H1 (cell line): Measurements from ENCODE around the gene GRIA1. TPM values are rescaled to one million over a fixed set of nuclear protein-coding genes. Genes with fewer than 3 reads are reported as not detected.

ENCODE experiments used
- CTCF ChIA-PET: fragments of 300-600 bp; sonication (Branson Sonifier 250); formaldehyde crosslinking; loops from one replicate; lab custom pipeline; 2021; ENCODE audit not compliant: partially characterized antibody; lab: Charles Lee
- POLR2A ChIA-PET: fragments of 300-600 bp; sonication (Branson Sonifier 250); formaldehyde crosslinking; loops from one replicate; lab custom pipeline; 2021; ENCODE audit warnings: inconsistent platforms; ENCODE audit not compliant: partially characterized antibody; lab: Charles Lee
- DNase-seq, 2 experiments: peaks; one replicate each; pipeline versions ENCODE4 v3.0.0 to v3.0.0-alpha.2; 2010 to 2022; ENCODE audit warnings: low spot score in 2 of 2, low read depth in 1 of 2, mixed read lengths in 1 of 2
- FAIRE-seq: peaks from 2 replicates; lab custom pipeline; 2011; peaks lifted over from hg19 to GRCh38; lab: Jason Lieb, UNC
- H2AFZ ChIP-seq: 2 replicates; pipeline ENCODE4 v1.8.1; 2012; ENCODE audit warnings: low read length, inconsistent platforms
- H2AK5ac ChIP-seq: 2 replicates; pipeline ENCODE4 v1.6.1; 2013; ENCODE audit warnings: low read depth, low read length
- H2BK120ac ChIP-seq: replicated peaks from 2 replicates; pipeline ENCODE3; 2013; ENCODE audit warnings: low read depth, low read length, inconsistent platforms
- H2BK12ac ChIP-seq: 2 replicates; pipeline ENCODE4 v1.6.1; 2013; ENCODE audit warnings: low read depth, low read length
- H2BK15ac ChIP-seq: 2 replicates; pipeline ENCODE4 v1.6.1; 2013; ENCODE audit warnings: low read length
- H2BK20ac ChIP-seq: 2 replicates; pipeline ENCODE4 v1.6.1; 2013; ENCODE audit warnings: low read length
- H2BK5ac ChIP-seq: 2 replicates; pipeline ENCODE4 v1.6.1; 2013; ENCODE audit warnings: low read depth, low read length
- H3K14ac ChIP-seq: 2 replicates; pipeline ENCODE4 v1.6.1; 2013; ENCODE audit warnings: inconsistent platforms; ENCODE audit not compliant: insufficient read length
- H3K18ac ChIP-seq: 2 replicates; pipeline ENCODE4 v1.6.1; 2013; ENCODE audit warnings: low read length; ENCODE audit errors: extremely low read depth
- H3K23ac ChIP-seq: 2 replicates; pipeline ENCODE4 v1.6.1; 2013; ENCODE audit warnings: inconsistent platforms; ENCODE audit not compliant: insufficient read length
- H3K23me2 ChIP-seq: 2 replicates; pipeline ENCODE4 v1.6.1; 2013; ENCODE audit warnings: low read depth, low read length
- H3K27ac ChIP-seq: 2 replicates; pipeline ENCODE4 v1.6.1; 2011; ENCODE audit warnings: low read depth, low read length, inconsistent platforms
- H3K27me3 ChIP-seq, 4 experiments: replicated peaks in 1 of 4; 1 replicate in 1 of 4; 2 replicates in 3 of 4; pipeline versions ENCODE4 v1.6.1 to v1.8.1; 2011 to 2013; ENCODE audit warnings: low read length in 3 of 4, mild to moderate bottlenecking in 3 of 4, inconsistent platforms in 2 of 4, mixed read lengths in 2 of 4, moderate library complexity in 1 of 4; ENCODE audit not compliant: control insufficient read depth in 3 of 4, insufficient read depth in 3 of 4; ENCODE audit errors: extremely low read depth in 1 of 4
- H3K36me3 ChIP-seq, 4 experiments: 2 replicates each; pipeline versions ENCODE4 v1.6.1 to v1.8.1; 2011 to 2013; ENCODE audit warnings: mild to moderate bottlenecking in 4 of 4, low read length in 3 of 4, moderate library complexity in 2 of 4, control low read depth in 1 of 4, inconsistent platforms in 1 of 4; ENCODE audit not compliant: insufficient read depth in 4 of 4, control insufficient read depth in 2 of 4
- H3K4ac ChIP-seq: replicated peaks from 2 replicates; pipeline ENCODE3; 2013; ENCODE audit warnings: low read length, low read depth, mixed read lengths, inconsistent platforms; ENCODE audit not compliant: insufficient read length
- H3K4me1 ChIP-seq, 4 experiments: replicated peaks in 1 of 4; 1 replicate in 1 of 4; 2 replicates in 3 of 4; pipeline versions ENCODE4 v1.6.1 to v1.8.1; 2011 to 2013; ENCODE audit warnings: low read length in 3 of 4, inconsistent platforms in 2 of 4, mixed read lengths in 1 of 4; ENCODE audit not compliant: insufficient read depth in 4 of 4, control insufficient read depth in 3 of 4
- H3K4me2 ChIP-seq, 2 experiments: 2 replicates each; pipeline versions ENCODE4 v1.6.1 to v1.8.1; 2011 to 2013; ENCODE audit warnings: low read depth in 2 of 2, low read length in 2 of 2, control low read depth in 1 of 2, inconsistent platforms in 1 of 2, mild to moderate bottlenecking in 1 of 2; ENCODE audit not compliant: insufficient read depth in 1 of 2
- H3K4me3 ChIP-seq, 4 experiments: fragments of 200-600, 300-600 bp in 1 of 4; sonication (generic), shearing (Covaris generic), sonication (Bioruptor Twin) in 1 of 4; 2 replicates each; pipeline versions ENCODE4 v1.5.1 to v1.8.1; 2011 to 2016; ENCODE audit warnings: low read length in 4 of 4, low read depth in 3 of 4, control low read depth in 2 of 4, inconsistent platforms in 2 of 4, mild to moderate bottlenecking in 2 of 4, mixed read lengths in 1 of 4, moderate library complexity in 1 of 4; ENCODE audit not compliant: insufficient read depth in 2 of 4; ENCODE audit errors: extremely low read depth in 1 of 4
- H3K56ac ChIP-seq: replicated peaks from 2 replicates; pipeline ENCODE3; 2013; ENCODE audit warnings: low read depth, mild to moderate bottlenecking, mixed read lengths, low read length, inconsistent platforms; ENCODE audit not compliant: insufficient read length
- H3K79me1 ChIP-seq: 2 replicates; pipeline ENCODE4 v1.6.1; 2013; ENCODE audit warnings: low read depth, low read length, control low read depth
- H3K79me2 ChIP-seq, 2 experiments: 2 replicates each; pipeline versions ENCODE4 v1.6.1 to v1.8.1; 2012 to 2013; ENCODE audit warnings: low read length in 2 of 2, mild to moderate bottlenecking in 2 of 2, inconsistent platforms in 1 of 2; ENCODE audit not compliant: insufficient read depth in 2 of 2, control insufficient read depth in 1 of 2
- H3K9ac ChIP-seq, 4 experiments: replicated peaks in 1 of 4; 1 replicate in 1 of 4; 2 replicates in 3 of 4; pipeline versions ENCODE4 v1.6.1 to v1.8.1; 2011 to 2013; ENCODE audit warnings: low read depth in 3 of 4, low read length in 3 of 4, control low read depth in 2 of 4, mild to moderate bottlenecking in 2 of 4, moderate library complexity in 2 of 4, inconsistent platforms in 1 of 4; ENCODE audit errors: extremely low read depth in 1 of 4
- H3K9me3 ChIP-seq, 2 experiments: 2 replicates each; pipeline versions ENCODE4 v1.6.1 to v1.8.1; 2012 to 2013; ENCODE audit warnings: mild to moderate bottlenecking in 2 of 2, moderate library complexity in 2 of 2, control low read depth in 1 of 2, inconsistent platforms in 1 of 2, low read depth in 1 of 2, low read length in 1 of 2, mixed read lengths in 1 of 2; ENCODE audit not compliant: insufficient read depth in 2 of 2
- H4K20me1 ChIP-seq, 2 experiments: replicated peaks in 1 of 2; 2 replicates each; pipeline versions ENCODE3 to v1.8.1; 2011 to 2013; ENCODE audit warnings: inconsistent platforms in 2 of 2, low read length in 2 of 2, mild to moderate bottlenecking in 1 of 2; ENCODE audit not compliant: insufficient read depth in 2 of 2, control insufficient read depth in 1 of 2
- H4K5ac ChIP-seq: 2 replicates; pipeline ENCODE4 v1.6.1; 2013; ENCODE audit warnings: low read length, low read depth, mixed read lengths, inconsistent platforms; ENCODE audit not compliant: insufficient read length
- H4K8ac ChIP-seq: 2 replicates; pipeline ENCODE4 v1.8.0; 2013; ENCODE audit warnings: mild to moderate bottlenecking, moderate library complexity, low read length, inconsistent platforms; ENCODE audit not compliant: insufficient read depth; ENCODE audit errors: extremely low read depth
- H4K91ac ChIP-seq: replicated peaks from 2 replicates; pipeline ENCODE3; 2013; ENCODE audit warnings: low read length, mixed read lengths, inconsistent platforms; ENCODE audit not compliant: insufficient read length
- POLR2A ChIP-seq, 2 experiments: IDR thresholded peaks; 1 replicate in 1 of 2; 2 replicates in 1 of 2; pipeline ENCODE4 v1.6.1; 2011; ENCODE audit warnings: low read depth in 2 of 2, low read length in 2 of 2, mild to moderate bottlenecking in 2 of 2; ENCODE audit errors: control extremely low read depth in 1 of 2
- RBBP5 ChIP-seq: IDR thresholded peaks from 2 replicates; pipeline ENCODE4 v1.7.1; 2012; ENCODE audit warnings: low read depth, mild to moderate bottlenecking, inconsistent platforms, low read length, moderate library complexity, borderline replicate concordance
- WGBS, 2 experiments: shearing (Covaris generic) in 1 of 2; methylation state at CpG; one replicate each; pipeline versions ENCODE4 v1.1.6 to v1.1.7; 2013 to 2015; ENCODE audit warnings: low lambda C conversion rate in 2 of 2, mixed read lengths in 2 of 2, inconsistent platforms in 1 of 2, low coverage in 1 of 2, missing lambda C conversion rate in 1 of 2; ENCODE audit not compliant: insufficient replicate concordance in 2 of 2, insufficient coverage in 1 of 2, insufficient read length in 1 of 2; ENCODE audit errors: extremely low coverage in 1 of 2, missing lambda C conversion rate in 1 of 2; 5-methylcytosine and 5-hydroxymethylcytosine counted together
- polyA plus RNA-seq, 7 experiments: library from polyadenylated mRNA; depleted of rRNA in 3 of 7; stranded (reverse) in 5 of 7; unstranded in 2 of 7; fragments of >200 nt in 5 of 7; fragments of 200-250 nt in 2 of 7; gene quantifications; 1 replicate in 5 of 7; 2 replicates in 1 of 7; 4 replicates in 1 of 7; pipeline versions ENCODE4 v1.2.1 to v1.2.3, GENCODE V29; 2011 to 2013; ENCODE audit warnings: missing spikeins in 2 of 7, mixed read lengths in 2 of 7
- total RNA-seq: library from RNA; stranded (reverse); fragmentation: NEBNext Ultra II Directional; extraction: Animal tissue kit (Norgen Biotek cat#: 25700); gene quantifications from 2 replicates; pipeline ENCODE4 v1.2.1, GENCODE V29; 2021

The GRIA1 gene
- total and polyA plus RNA-seq, 2 of the 8 experiments (the other 6 are each of a cell fraction or from before 2014, with no cell fraction given): 0.97 to 2.5 TPM

DNA sequence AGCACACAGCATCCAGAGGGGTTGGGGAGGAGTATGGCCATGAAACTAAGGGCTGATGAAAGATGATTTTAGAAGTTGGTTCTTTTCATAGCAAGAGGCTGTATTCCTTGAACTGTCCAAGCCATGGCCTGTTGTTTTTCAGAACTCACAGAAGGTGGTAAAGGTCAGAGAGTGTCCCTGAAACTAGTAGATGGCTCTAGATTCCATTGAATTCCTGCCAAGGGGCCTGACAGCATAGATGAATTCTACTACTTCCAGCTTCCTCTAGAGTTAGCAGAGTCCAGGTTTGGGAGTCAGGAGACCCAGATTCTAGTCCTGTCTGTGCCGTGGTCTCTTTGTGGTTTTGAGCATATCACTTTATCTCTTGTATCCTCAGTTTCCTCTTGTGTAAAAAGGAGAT is 101.6 kb downstream of the GRIA1 start:
- Histone ChIP-seq H2BK12ac (no peak overlapping the region), H3K23ac (no peak overlapping the region), H2AFZ (no peak overlapping the region), H3K4ac (no peak overlapping the region), H3K79me2 (no peaks in the 10 kb centered on the region), H3K56ac (no peak overlapping the region), H3K4me3 (no peak overlapping the region), H3K27ac (no peak overlapping the region), H2BK15ac (no peak overlapping the region), H3K79me1 (no peaks in the 10 kb centered on the region), H4K5ac (no peak overlapping the region), H2BK5ac (no peak overlapping the region), H4K8ac (no peak overlapping the region), H3K18ac (no peak overlapping the region), H3K4me2 (no peak overlapping the region), H3K14ac (no peak overlapping the region), H4K91ac (no peak overlapping the region), H2BK20ac (no peak overlapping the region), H3K4me1 (no peaks in the 10 kb centered on the region), H3K9ac (no peak overlapping the region), H3K9me3 (no peaks in the 10 kb centered on the region), H3K27me3 (peaks cover 0 to 1% (median 0%) of the 10 kb centered on the region in 4 experiments; a peak in 1 of 7 replicates), H2BK120ac (no peak overlapping the region), H3K36me3 (no peaks in the 10 kb centered on the region), H4K20me1 (no peaks in the 10 kb centered on the region), H2AK5ac (no peak overlapping the region), H3K23me2 (no peaks in the 10 kb centered on the region)
- POLR2A ChIA-PET: no interaction called here
- 100% methylated on average over 1 of the region's 1 CpG; no CpG with 5 or more reads in 1 of the 2 experiments for whole genome bisulfite sequencing, 2 experiments
- CTCF ChIA-PET: interaction anchor here (1.5 kb wide), 1 partner anchor 34 kb away, joined by 4 read pairs; no protein-coding TSS in a partner anchor
- DNase-seq: no peak
- FAIRE-seq: no peak
- TF ChIP-seq RBBP5 (no peak), POLR2A (IDR thresholded peaks at IDR 0.05; ENCODE audit: control extremely low read depth in 1 of 2, low read depth in 2 of 2, low read length in 2 of 2) (no peak)
